ENCODE data around the gene LDLRAD2.

LDLRAD2 gene

DNA sequence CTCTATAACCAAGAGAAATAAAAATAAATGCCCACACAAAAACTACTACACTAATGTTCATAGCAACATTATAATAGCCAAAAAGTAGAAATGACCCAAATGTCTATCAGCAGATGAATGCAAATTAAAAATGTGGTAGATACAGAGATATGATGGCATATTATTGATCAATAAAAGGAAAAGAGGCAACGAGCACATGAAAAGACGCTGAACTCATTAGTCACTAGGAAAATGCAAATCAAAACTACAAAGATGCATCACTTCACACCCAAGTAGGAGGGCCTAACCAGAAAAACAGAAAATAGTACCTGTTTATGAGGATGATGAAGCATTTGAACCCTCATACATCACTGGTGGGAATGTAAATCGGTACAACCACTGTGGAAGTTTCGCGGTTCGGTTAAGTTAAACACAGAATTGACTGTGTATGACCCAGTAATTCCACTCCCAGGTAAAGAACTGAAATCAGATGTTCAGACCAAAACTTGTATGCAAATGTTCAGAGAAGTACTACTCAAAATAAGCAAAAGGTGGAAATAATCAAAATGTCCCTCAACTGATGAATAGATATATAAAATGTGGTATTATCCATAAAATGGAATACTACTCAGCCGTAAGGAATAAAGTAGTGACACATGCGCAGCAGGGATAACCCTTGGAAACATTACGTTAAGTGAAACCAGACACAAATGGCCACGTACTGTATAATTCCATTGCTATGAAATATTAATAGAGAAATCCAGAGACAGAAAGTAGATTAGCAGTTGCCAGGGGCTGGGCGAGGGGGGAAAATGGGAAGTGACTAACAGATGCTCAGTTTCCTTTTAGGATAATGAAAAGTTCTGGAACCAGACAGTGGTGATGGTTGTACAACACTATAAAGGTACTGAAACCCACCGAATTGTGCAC is 32.2 kb upstream of the LDLRAD2 start:
- peaks cover 37% of the 10 kb centered on the region for H4K20me1 ChIP-seq (ENCODE audit: insufficient read depth, low read length, poor library complexity, severe bottlenecking)

GRCh38 chr1:21781815-21782348 is 30.2 kb upstream of the LDLRAD2 start:
- TF ChIP-seq, protein P1, sequence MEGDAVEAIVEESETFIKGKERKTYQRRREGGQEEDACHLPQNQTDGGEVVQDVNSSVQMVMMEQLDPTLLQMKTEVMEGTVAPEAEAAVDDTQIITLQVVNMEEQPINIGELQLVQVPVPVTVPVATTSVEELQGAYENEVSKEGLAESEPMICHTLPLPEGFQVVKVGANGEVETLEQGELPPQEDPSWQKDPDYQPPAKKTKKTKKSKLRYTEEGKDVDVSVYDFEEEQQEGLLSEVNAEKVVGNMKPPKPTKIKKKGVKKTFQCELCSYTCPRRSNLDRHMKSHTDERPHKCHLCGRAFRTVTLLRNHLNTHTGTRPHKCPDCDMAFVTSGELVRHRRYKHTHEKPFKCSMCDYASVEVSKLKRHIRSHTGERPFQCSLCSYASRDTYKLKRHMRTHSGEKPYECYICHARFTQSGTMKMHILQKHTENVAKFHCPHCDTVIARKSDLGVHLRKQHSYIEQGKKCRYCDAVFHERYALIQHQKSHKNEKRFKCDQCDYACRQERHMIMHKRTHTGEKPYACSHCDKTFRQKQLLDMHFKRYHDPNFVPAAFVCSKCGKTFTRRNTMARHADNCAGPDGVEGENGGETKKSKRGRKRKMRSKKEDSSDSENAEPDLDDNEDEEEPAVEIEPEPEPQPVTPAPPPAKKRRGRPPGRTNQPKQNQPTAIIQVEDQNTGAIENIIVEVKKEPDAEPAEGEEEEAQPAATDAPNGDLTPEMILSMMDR (conservative IDR thresholded peaks at IDR 0.05; ENCODE audit: low read length): no peak
- no peak for TF ChIP-seq EZH2phosphoT487 (IDR thresholded peaks at IDR 0.05; ENCODE audit: borderline replicate concordance)
- Histone ChIP-seq H3K4me2 (ENCODE audit: low read depth, low read length, poor library complexity, severe bottlenecking) (peak overlapping the region; percentile 96), H3K36me3 (ENCODE audit: insufficient read depth, low read length) (no peaks in the 10 kb centered on the region), H3K27me3 (ENCODE audit: insufficient read depth, low read length, poor library complexity, severe bottlenecking) (no peaks in the 10 kb centered on the region), H3K4me1 (ENCODE audit: insufficient read depth, low read length, poor library complexity, severe bottlenecking) (peaks cover 22% of the 10 kb centered on the region), H3K9me2 (replicated peaks; ENCODE audit: low read depth, low read length) (no peaks in the 10 kb centered on the region), H3K79me2 (ENCODE audit: insufficient read depth, low read length) (peaks cover 58% of the 10 kb centered on the region), H3K9me3 (ENCODE audit: insufficient read depth, low read depth, low read length) (no peaks in the 10 kb centered on the region), H3K9ac (ENCODE audit: low read depth, low read length, poor library complexity, severe bottlenecking) (peak overlapping the region; percentile 99), H2AFZ (ENCODE audit: low read length) (no peak overlapping the region), H3K4me3 (ENCODE audit: low read length, poor library complexity, severe bottlenecking) (peak overlapping the region; percentile 98), H3F3A (ENCODE audit: low read depth) (0 out of 2 replicates have a peak, but pooled peaks cover 2% of the 10 kb centered on the region), H4K20me1 (ENCODE audit: insufficient read depth, low read length, poor library complexity, severe bottlenecking) (peaks cover 31% of the 10 kb centered on the region)

More for the DNA sequence above, 32.2 kb upstream of the LDLRAD2 start:
- TF ChIP-seq, protein P1 (conservative IDR thresholded peaks at IDR 0.05; ENCODE audit: low read length): no peak
- TF ChIP-seq EZH2phosphoT487 (IDR thresholded peaks at IDR 0.05; ENCODE audit: borderline replicate concordance): no peak
- H3K9me3 ChIP-seq (ENCODE audit: insufficient read depth, low read depth, low read length): no peaks in the 10 kb centered on the region
- no peak overlapping the region for H3K9ac ChIP-seq (ENCODE audit: low read depth, low read length, poor library complexity, severe bottlenecking)
- peaks cover 78% of the 10 kb centered on the region for H3K79me2 ChIP-seq (ENCODE audit: insufficient read depth, low read length)
- peak overlapping the region; percentile 45 for H3K4me3 ChIP-seq (ENCODE audit: low read length, poor library complexity, severe bottlenecking)
- 0 out of 2 replicates have a peak, but pooled peaks cover 2% of the 10 kb centered on the region for H3F3A ChIP-seq (ENCODE audit: low read depth)
- H2AFZ ChIP-seq (ENCODE audit: low read length): no peak overlapping the region
- H3K27me3 ChIP-seq (ENCODE audit: insufficient read depth, low read length, poor library complexity, severe bottlenecking): no peaks in the 10 kb centered on the region
- H3K4me1 ChIP-seq (ENCODE audit: insufficient read depth, low read length, poor library complexity, severe bottlenecking): peaks cover 22% of the 10 kb centered on the region
- H3K4me2 ChIP-seq (ENCODE audit: low read depth, low read length, poor library complexity, severe bottlenecking): peak overlapping the region; percentile 72
- no peaks in the 10 kb centered on the region for H3K36me3 ChIP-seq (ENCODE audit: insufficient read depth, low read length)
- H3K9me2 ChIP-seq (replicated peaks; ENCODE audit: low read depth, low read length): no peaks in the 10 kb centered on the region

- TF ChIP-seq, protein P1 (conservative IDR thresholded peaks at IDR 0.05; ENCODE audit: low read length): peak; percentile 25; the same call in 1 of the 2 replicates
- TF ChIP-seq EZH2phosphoT487 (IDR thresholded peaks at IDR 0.05; ENCODE audit: borderline replicate concordance): no peak
- H3K79me2 ChIP-seq (ENCODE audit: insufficient read depth, low read length): peaks cover 53% of the 10 kb centered on the region
- peak overlapping the region; percentile 99 for H3K9ac ChIP-seq (ENCODE audit: low read depth, low read length, poor library complexity, severe bottlenecking)
Measured at GRCh38 chr1:21782349-21782867, 29.7 kb upstream of the LDLRAD2 start.

More at GRCh38 chr1:21782349-21782867, 29.7 kb upstream of the LDLRAD2 start:
- Histone ChIP-seq H3K9me3 (ENCODE audit: insufficient read depth, low read depth, low read length) (no peaks in the 10 kb centered on the region), H2AFZ (ENCODE audit: low read length) (peak overlapping the region; percentile 89), H3K4me2 (ENCODE audit: low read depth, low read length, poor library complexity, severe bottlenecking) (peak overlapping the region; percentile 96), H3K4me1 (ENCODE audit: insufficient read depth, low read length, poor library complexity, severe bottlenecking) (peaks cover 22% of the 10 kb centered on the region), H3K4me3 (ENCODE audit: low read length, poor library complexity, severe bottlenecking) (peak overlapping the region; percentile 98), H3F3A (ENCODE audit: low read depth) (0 out of 2 replicates have a peak, but pooled peaks cover 2% of the 10 kb centered on the region), H3K27me3 (ENCODE audit: insufficient read depth, low read length, poor library complexity, severe bottlenecking) (no peaks in the 10 kb centered on the region), H4K20me1 (ENCODE audit: insufficient read depth, low read length, poor library complexity, severe bottlenecking) (peaks cover 26% of the 10 kb centered on the region), H3K36me3 (ENCODE audit: insufficient read depth, low read length) (no peaks in the 10 kb centered on the region), H3K9me2 (replicated peaks; ENCODE audit: low read depth, low read length) (no peaks in the 10 kb centered on the region)

All from Loucy (cell line).